HepG2 (cell line): ENCODE measurements around the gene LPO. TPM values are rescaled to one million over a fixed set of nuclear protein-coding genes. Genes with fewer than 3 reads are reported as not detected.

ENCODE experiments used
- ATAC-seq: fragments of 200-7000 bp; cut with Tn5 transposase; 3 replicates; pipeline ENCODE4 v1.9.1; 2020; ENCODE audit warnings: mild to moderate bottlenecking, moderate library complexity
- BruUV-seq: library from RNA; stranded (reverse); fragments of 400-500 nt; replicated peaks from 2 replicates; lab custom pipeline; 2021; lab: Mats Ljungman, UMichigan
- CTCF ChIA-PET: fragments of 300-600 bp; formaldehyde crosslinking; extraction: SDS; loops from one replicate; lab custom pipeline; 2021; ENCODE audit warnings: low total read pairs, inconsistent platforms, low intra/inter-chr PET ratio; lab: Yijun Ruan, JAX
- POLR2A ChIA-PET: fragments of 350-600 bp; sonication (Branson Sonifier 250); formaldehyde crosslinking; loops from one replicate; lab custom pipeline; 2020; ENCODE audit warnings: antibody characterized with exemption, inconsistent platforms; lab: Yijun Ruan, JAX
- DNase-seq: peaks from one replicate; pipeline ENCODE4 v3.0.0-alpha.2; 2015; ENCODE audit warnings: low spot score
- FAIRE-seq: peaks from 3 replicates; lab custom pipeline; 2011; peaks lifted over from hg19 to GRCh38; lab: Jason Lieb, UNC
- H2AFZ ChIP-seq: one replicate; pipeline ENCODE4 v1.6.1; 2011; ENCODE audit warnings: low read length, inconsistent platforms
- H3K27ac ChIP-seq: fragments of 300-600 bp; 3 replicates; pipeline ENCODE4 v1.8.0; 2011; ENCODE audit warnings: mixed run types, mild to moderate bottlenecking, mixed read lengths, low read length, inconsistent platforms; ENCODE audit not compliant: insufficient read depth; ENCODE audit errors: extremely low read length
- H3K27me3 ChIP-seq, 2 experiments: fragments of 200-600 bp in 1 of 2; 2 replicates in 1 of 2; 3 replicates in 1 of 2; pipeline versions ENCODE4 v1.6.0 to v1.8.0; 2011; ENCODE audit warnings: low read length in 2 of 2, mild to moderate bottlenecking in 2 of 2, moderate library complexity in 2 of 2, inconsistent platforms in 1 of 2; ENCODE audit not compliant: insufficient read depth in 2 of 2, control insufficient read depth in 1 of 2
- H3K36me3 ChIP-seq, 2 experiments: fragments of 200-600 bp in 1 of 2; replicated peaks in 1 of 2; 2 replicates in 1 of 2; 3 replicates in 1 of 2; pipeline versions ENCODE4 v1.5.1 to v1.8.0; 2011; ENCODE audit warnings: low read length in 2 of 2, inconsistent platforms in 1 of 2; ENCODE audit not compliant: insufficient read depth in 2 of 2, control insufficient read depth in 1 of 2
- H3K4me1 ChIP-seq: 2 replicates; pipeline ENCODE4 v1.5.1; 2012; ENCODE audit warnings: low read length, inconsistent platforms; ENCODE audit not compliant: insufficient read depth
- H3K4me2 ChIP-seq: 2 replicates; pipeline ENCODE4 v1.6.0; 2011; ENCODE audit warnings: low read depth, low read length, inconsistent platforms
- H3K4me3 ChIP-seq, 3 experiments: fragments of 200-600 bp in 1 of 3; sonication (generic), shearing (Covaris generic) in 1 of 3; replicated peaks in 1 of 3; 2 replicates each; pipeline ENCODE4 v1.5.1; 2011 to 2016; ENCODE audit warnings: low read length in 3 of 3, inconsistent platforms in 2 of 3, low read depth in 2 of 3, mild to moderate bottlenecking in 2 of 3, control low read depth in 1 of 3, mixed read lengths in 1 of 3; ENCODE audit not compliant: insufficient read depth in 1 of 3
- H3K79me2 ChIP-seq: one replicate; pipeline ENCODE4 v1.6.1; 2011; ENCODE audit warnings: low read length, inconsistent platforms; ENCODE audit not compliant: insufficient read depth
- H3K9ac ChIP-seq: 2 replicates; pipeline ENCODE4 v1.6.0; 2011; ENCODE audit warnings: mild to moderate bottlenecking, low read depth, low read length, inconsistent platforms; ENCODE audit not compliant: insufficient read depth
- H3K9me3 ChIP-seq: 2 replicates; pipeline ENCODE4 v1.5.1; 2012; ENCODE audit warnings: mild to moderate bottlenecking, low read length
- H4K20me1 ChIP-seq: 2 replicates; pipeline ENCODE4 v1.6.0; 2011; ENCODE audit warnings: inconsistent platforms, mild to moderate bottlenecking, low read length, moderate library complexity; ENCODE audit not compliant: insufficient read depth
- ETS1 ChIP-seq: sonication (generic); formaldehyde crosslinking; IDR thresholded peaks from 2 replicates; pipeline ENCODE4 v1.4.0; 2020; ENCODE audit warnings: missing genetic modification reagents
- FOXK1 ChIP-seq: sonication (generic); formaldehyde crosslinking; IDR thresholded peaks from 2 replicates; pipeline ENCODE4 v1.4.0; 2020; ENCODE audit warnings: low read depth, missing genetic modification reagents, borderline replicate concordance
- GABPA ChIP-seq, 2 experiments: IDR thresholded peaks; 2 replicates each; pipeline ENCODE4 v1.6.1; 2011 to 2016; ENCODE audit warnings: low read depth in 2 of 2, low read length in 1 of 2, missing biosample characterization in 1 of 2, missing genetic modification characterization in 1 of 2
- HMGA1 ChIP-seq: sonication (generic); formaldehyde crosslinking; conservative IDR thresholded peaks from 2 replicates; pipeline ENCODE4 v1.4.0; 2020; ENCODE audit warnings: missing genetic modification reagents
- MTA3 ChIP-seq: sonication (generic); formaldehyde crosslinking; IDR thresholded peaks from 2 replicates; pipeline ENCODE4 v1.4.0; 2020; ENCODE audit warnings: missing genetic modification reagents
- MXD4 ChIP-seq: IDR thresholded peaks from 2 replicates; pipeline ENCODE4 v1.6.1; 2016; ENCODE audit warnings: mild to moderate bottlenecking, missing biosample characterization, missing genetic modification reagents
- NFAT5 ChIP-seq: sonication (generic); formaldehyde crosslinking; IDR thresholded peaks from 2 replicates; pipeline ENCODE4 v1.4.0; 2020; ENCODE audit warnings: missing genetic modification reagents
- POLR2AphosphoS5 ChIP-seq: IDR thresholded peaks from 2 replicates; pipeline ENCODE4 v1.6.1; 2012; ENCODE audit warnings: low read depth, low read length
- ZNF121 ChIP-seq: sonication (generic); formaldehyde crosslinking; IDR thresholded peaks from 2 replicates; pipeline ENCODE4 v1.5.0; 2020; ENCODE audit warnings: mild to moderate bottlenecking, missing genetic modification reagents
- ZNF160 ChIP-seq: sonication (generic); formaldehyde crosslinking; IDR thresholded peaks from 2 replicates; pipeline ENCODE4 v1.8.0; 2022; ENCODE audit warnings: mild to moderate bottlenecking, inconsistent platforms, missing genetic modification reagents
- ZNF367 ChIP-seq: sonication (generic); formaldehyde crosslinking; IDR thresholded peaks from 2 replicates; pipeline ENCODE4 v1.4.0; 2020; ENCODE audit warnings: missing genetic modification reagents, borderline replicate concordance
- ZNF652 ChIP-seq: IDR thresholded peaks from 2 replicates; pipeline ENCODE4 v1.6.1; 2016; ENCODE audit warnings: low read depth, borderline replicate concordance
- WGBS: methylation state at CpG from one replicate; pipeline ENCODE4 v1.1.6; 2017; ENCODE audit warnings: low lambda C conversion rate; 5-methylcytosine and 5-hydroxymethylcytosine counted together
- in situ Hi-C: cut with HindIII; loops from 2 replicates; pipeline ENCODE4 v1.10.0; 2017; ENCODE audit warnings: low pct_unique_long_range_greater_than_20kb; ENCODE audit not compliant: extremely low pct_ligation_motif_present
- intact Hi-C: fragments of 100-400 bp; cut with micrococcal nuclease; formaldehyde crosslinking; loops from one replicate; pipeline ENCODE4 v1.10.0; 2022; ENCODE audit not compliant: unreplicated experiment
- polyA plus RNA-seq, 8 experiments: library from polyadenylated mRNA; depleted of rRNA in 3 of 8; stranded (reverse) in 7 of 8; unstranded in 1 of 8; fragments of >200 nt; fragmentation: Illumina TruSeq in 4 of 8; extraction: Trizol in 4 of 8; gene quantifications; 2 replicates each; pipeline versions ENCODE4 v1.2.1 to v1.2.3, GENCODE V29; 2011 to 2016; ENCODE audit warnings: low read depth in 4 of 8, missing spikeins in 1 of 8, mixed read lengths in 1 of 8; ENCODE audit not compliant: insufficient read depth in 1 of 8
- total RNA-seq, 5 experiments: library from RNA; depleted of rRNA; stranded (reverse); fragments of >200 nt; fragmentation: Illumina TruSeq; extraction: Trizol; gene quantifications; 2 replicates each; pipeline ENCODE4 v1.2.3, GENCODE V29; 2016; ENCODE audit warnings: low read depth in 1 of 5

The LPO gene
- total and polyA plus RNA-seq, 2 of the 13 experiments (the other 11 are each of a cell fraction or from before 2014, with no cell fraction given), result not detected

DNA sequence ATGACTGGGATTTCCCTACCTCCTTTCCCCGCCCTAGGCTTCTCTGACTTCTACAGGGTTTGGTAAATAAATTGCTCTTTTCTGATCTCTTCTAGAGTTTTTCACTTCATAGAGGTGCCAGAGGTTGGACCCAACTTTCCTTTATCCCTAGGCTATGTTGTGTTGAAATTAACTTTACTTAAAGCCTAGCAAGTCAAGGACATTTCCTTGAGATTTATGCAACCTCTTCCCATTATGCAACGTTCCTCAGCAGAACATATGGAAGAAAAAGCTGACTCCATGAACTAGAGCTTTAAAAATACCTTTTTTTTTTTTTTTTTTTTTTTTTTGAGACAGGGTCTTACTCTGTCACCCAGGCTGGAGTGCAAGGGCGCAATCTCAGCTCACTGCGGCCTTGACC is 26.9 kb downstream of the LPO start (continued):
- TF ChIP-seq NFAT5 (CRISPR knock-in tag) (no peak), MXD4 (CRISPR knock-in tag) (no peak), ETS1 (no peak)

GRCh38 chr17:58265902-58266875 is 27.8 kb downstream of the LPO start:
- TF ChIP-seq GABPA (IDR thresholded peaks at IDR 0.05; ENCODE audit: low read depth, low read length) (no peak), GABPA (CRISPR knock-in tag; IDR thresholded peaks at IDR 0.05; ENCODE audit: low read depth) (no peak), MTA3 (CRISPR knock-in tag) (no peak), ZNF121 (no peak), ZNF160 (CRISPR knock-in tag) (no peak), HMGA1 (CRISPR knock-in tag) (no peak), ZNF652 (CRISPR knock-in tag) (no peak), POLR2AphosphoS5 (no peak), FOXK1 (CRISPR knock-in tag) (no peak), ZNF367 (no peak)
- POLR2A ChIA-PET, result no interaction called here
- FAIRE-seq, result no peak
- Histone ChIP-seq H3K4me1 (no peaks in the 10 kb centered on the region), H3K4me3 (no peak overlapping the region), H3K36me3 (no peaks in the 10 kb centered on the region), H2AFZ (no peak overlapping the region), H3K79me2 (no peaks in the 10 kb centered on the region), H3K27ac (no peak overlapping the region), H3K4me2 (no peak overlapping the region), H3K9ac (no peak overlapping the region), H3K27me3 (peaks cover 3 to 43% of the 10 kb centered on the region in 2 experiments; a peak in 4 of 5 replicates), H3K9me3 (no peaks in the 10 kb centered on the region), H4K20me1 (no peaks in the 10 kb centered on the region)
- WGBS, result 44% methylated on average over 7 of the region's 7 CpGs
- DNase-seq, result no peak
- ATAC-seq, result no peak
- BruUV-seq, result no TSS peak
- CTCF ChIA-PET, result no interaction called here
- intact Hi-C loops (no loop called here), in situ Hi-C loops (no loop called here)
